ENCODE data around the gene CCDC12. TPM values are rescaled to one million over a fixed set of nuclear protein-coding genes. Genes with fewer than 3 reads are reported as not detected.

Gene CCDC12
- total and polyA plus RNA-seq, 2 of the 13 experiments (the other 11 are each of a cell fraction or from before 2014, with no cell fraction given), result 30.1 to 49.5 TPM

GRCh38 chr3:46986055-46986730 lies 9.6 kb upstream of the CCDC12 start (continued):
- TF ChIP-seq ZBTB2 (CRISPR knock-in tag; IDR thresholded peaks at IDR 0.05; ENCODE audit: low read depth) (no peak), ZNF720 (CRISPR knock-in tag; IDR thresholded peaks at IDR 0.05) (no peak), HOXA9 (CRISPR knock-in tag; IDR thresholded peaks at IDR 0.05; ENCODE audit: borderline replicate concordance) (no peak)

- Histone ChIP-seq H3K79me2 (ENCODE audit: insufficient read depth, low read length) (no peaks in the 10 kb centered on the region), H2AFZ (ENCODE audit: low read length) (no peak overlapping the region), H4K20me1 (ENCODE audit: insufficient read depth, low read length) (no peaks in the 10 kb centered on the region), H3K27me3 (ENCODE audit: control insufficient read depth in 1 of 2, insufficient read depth in 2 of 2, low read length in 2 of 2) (no peaks in the 10 kb centered on the region), H3K4me3 (replicated peaks in 1 of 3; ENCODE audit: insufficient read depth in 1 of 3, low read depth in 2 of 3, low read length in 3 of 3) (no peak overlapping the region), H3K9me3 (ENCODE audit: low read length) (no peaks in the 10 kb centered on the region), H3K9ac (ENCODE audit: insufficient read depth, low read depth, low read length) (no peak overlapping the region), H3K27ac (ENCODE audit: extremely low read length, insufficient read depth, low read length) (no peak overlapping the region), H3K4me1 (ENCODE audit: insufficient read depth, low read length) (peaks cover 30% of the 10 kb centered on the region), H3K36me3 (replicated peaks in 1 of 2; ENCODE audit: control insufficient read depth in 1 of 2, insufficient read depth in 2 of 2, low read length in 2 of 2) (no peaks in the 10 kb centered on the region), H3K4me2 (ENCODE audit: low read depth, low read length) (no peak overlapping the region)
- CTCF ChIA-PET (ENCODE audit: low intra/inter-chr PET ratio, low total read pairs), result no interaction called here
- TF ChIP-seq ZBTB37 (CRISPR knock-in tag; IDR thresholded peaks at IDR 0.05) (no peak), ZKSCAN5 (CRISPR knock-in tag; IDR thresholded peaks at IDR 0.05) (no peak), RBAK (CRISPR knock-in tag; IDR thresholded peaks at IDR 0.05) (no peak), DRAP1 (CRISPR knock-in tag; IDR thresholded peaks at IDR 0.05) (no peak), ZBTB43 (CRISPR knock-in tag; conservative IDR thresholded peaks at IDR 0.05) (no peak), ZBTB33 (CRISPR knock-in tag; IDR thresholded peaks at IDR 0.05) (no peak)
- ATAC-seq (no peak), FAIRE-seq (no peak), DNase-seq (ENCODE audit: low spot score) (no peak)
- intact Hi-C loops (cut with micrococcal nuclease; ENCODE audit: unreplicated experiment), result no loop called here
- WGBS (ENCODE audit: low lambda C conversion rate), result 100% methylated on average over 2 of the region's 5 CpGs
- BruUV-seq (replicated peaks), result no TSS peak
- in situ Hi-C loops (cut with HindIII; ENCODE audit: extremely low pct_ligation_motif_present, low pct_unique_long_range_greater_than_20kb), result no loop called here
- POLR2A ChIA-PET, result interaction anchor here (1.0 kb wide), 1 partner anchor 9 kb away, joined by 6 read pairs; the partner anchor contains the start of gene CCDC12
Observed at GRCh38 chr3:46985588-46985987, 9.0 kb upstream of the CCDC12 start.
